Activated T-cell treated with anti-CD3 and anti-CD28 coated beads, Interleukin-2, amount 50 U/mL, for 72 hours (primary cell): ENCODE measurements around the gene SPANXN3. TPM values are rescaled to one million over a fixed set of nuclear protein-coding genes. Genes with fewer than 3 reads are reported as not detected.
"Not testable (repeated sequence)": the region's sequence is repeated elsewhere in the genome, so short reads cannot be mapped to it uniquely, and the experiment has no call there.

ENCODE experiments used
- ATAC-seq, 2 donors: fragments of 150-1000 bp; cut with Tn5 transposase; replicated peaks in 1 of 2; 2 replicates each; pipeline ENCODE4 v1.10.0; 2021; ENCODE audit warnings: moderate library complexity in 2 of 2, mild to moderate bottlenecking in 1 of 2
- DNase-seq, 2 donors: peaks; one replicate each; pipeline ENCODE4 v3.0.0; 2021 to 2022; ENCODE audit warnings: mixed read lengths in 1 of 2
- H3K27ac Mint-ChIP-seq: one replicate; pipeline ENCODE4 v1.8.0; 2022; ENCODE audit warnings: mild to moderate bottlenecking, moderate library complexity, mixed read lengths
- H3K27me3 Mint-ChIP-seq: one replicate; pipeline ENCODE4 v1.8.0; 2022; ENCODE audit warnings: low read depth, mixed read lengths
- H3K36me3 Mint-ChIP-seq, 2 donors: one replicate each; pipeline ENCODE4 v1.8.0; 2022; ENCODE audit warnings: mixed read lengths in 2 of 2, mild to moderate bottlenecking in 1 of 2; ENCODE audit not compliant: insufficient read depth in 2 of 2
- H3K4me1 Mint-ChIP-seq: one replicate; pipeline ENCODE4 v1.8.0; 2022; ENCODE audit warnings: low read depth, mixed read lengths
- H3K4me3 Mint-ChIP-seq, 2 donors: one replicate each; pipeline ENCODE4 v1.8.0; 2022; ENCODE audit warnings: mild to moderate bottlenecking in 2 of 2, mixed read lengths in 2 of 2, moderate library complexity in 2 of 2
- H3K9me3 Mint-ChIP-seq, 2 donors: one replicate each; pipeline ENCODE4 v1.8.0; 2022; ENCODE audit warnings: mixed read lengths in 2 of 2
- total RNA-seq, 2 donors: library from RNA; stranded (reverse); gene quantifications; one replicate each; pipeline ENCODE4 v1.2.3, GENCODE V29; 2022

Gene SPANXN3, protein sequence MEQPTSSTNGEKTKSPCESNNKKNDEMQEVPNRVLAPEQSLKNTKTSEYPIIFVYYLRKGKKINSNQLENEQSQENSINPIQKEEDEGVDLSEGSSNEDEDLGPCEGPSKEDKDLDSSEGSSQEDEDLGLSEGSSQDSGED
- total RNA-seq, result not detected

DNA sequence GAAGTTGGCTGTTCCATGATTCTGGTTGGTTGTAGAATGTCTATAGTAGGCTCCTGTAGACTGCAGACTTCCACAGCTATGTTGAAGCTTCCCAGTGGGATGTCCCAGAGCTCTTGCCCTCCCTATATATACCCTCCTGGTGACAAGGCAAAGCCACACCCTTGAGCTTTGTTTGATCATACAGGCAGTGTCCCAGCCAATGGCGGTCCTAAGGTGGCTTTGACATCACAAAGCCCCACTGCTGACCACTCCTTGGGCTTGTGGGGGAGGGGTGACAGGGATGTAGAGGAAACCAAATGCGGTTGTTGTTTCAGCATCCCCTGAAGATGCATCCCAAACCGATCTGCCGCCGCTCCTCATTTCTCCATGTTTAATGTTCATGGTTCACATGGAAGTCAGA, at the start of gene SPANXN3:
Gene SPANXN3 (minus strand): TSS at position 101 of the 400 bp plus-strand sequence. CDS start 84 bp downstream, at position 17.
- not testable (repeated sequence) for H3K27ac Mint-ChIP-seq, H3K4me3 Mint-ChIP-seq, H3K4me1 Mint-ChIP-seq, H3K36me3 Mint-ChIP-seq, DNase-seq, ATAC-seq
- Mint-ChIP-seq H3K27me3 (peaks cover 17% of the 10 kb centered on the region), H3K9me3 (peaks cover 7 to 14% of the 10 kb centered on the region in 2 donors)

DNA sequence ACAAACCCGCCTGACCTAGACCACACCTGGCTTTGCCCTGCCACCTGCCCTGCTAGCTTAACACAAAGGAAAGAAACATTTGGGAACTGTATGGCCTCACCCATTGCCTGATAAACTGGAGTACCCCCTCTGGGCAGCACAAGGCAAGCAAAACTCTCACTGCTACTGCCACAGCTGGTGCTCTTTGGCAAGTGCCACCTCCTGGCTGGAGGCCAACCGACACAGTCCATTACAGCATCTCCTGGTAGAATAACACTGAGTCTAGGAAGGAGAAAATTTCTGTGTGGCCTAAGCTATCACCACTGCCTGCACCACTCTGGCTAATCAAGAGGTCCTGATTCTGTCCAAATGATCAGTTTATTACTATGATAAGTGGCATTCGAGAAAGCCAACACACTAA, 18.9 kb upstream of the SPANXN3 start:
- H3K4me1 Mint-ChIP-seq, result no peaks in the 10 kb centered on the region
- H3K4me3 Mint-ChIP-seq, result no peak overlapping the region
- DNase-seq (no peak), ATAC-seq (no peak)
- peaks cover 8% of the 10 kb centered on the region for H3K27me3 Mint-ChIP-seq
- no peaks in the 10 kb centered on the region for H3K36me3 Mint-ChIP-seq
- peaks cover 2 to 3% of the 10 kb centered on the region in 2 donors for H3K9me3 Mint-ChIP-seq
- H3K27ac Mint-ChIP-seq, result no peak overlapping the region

DNA sequence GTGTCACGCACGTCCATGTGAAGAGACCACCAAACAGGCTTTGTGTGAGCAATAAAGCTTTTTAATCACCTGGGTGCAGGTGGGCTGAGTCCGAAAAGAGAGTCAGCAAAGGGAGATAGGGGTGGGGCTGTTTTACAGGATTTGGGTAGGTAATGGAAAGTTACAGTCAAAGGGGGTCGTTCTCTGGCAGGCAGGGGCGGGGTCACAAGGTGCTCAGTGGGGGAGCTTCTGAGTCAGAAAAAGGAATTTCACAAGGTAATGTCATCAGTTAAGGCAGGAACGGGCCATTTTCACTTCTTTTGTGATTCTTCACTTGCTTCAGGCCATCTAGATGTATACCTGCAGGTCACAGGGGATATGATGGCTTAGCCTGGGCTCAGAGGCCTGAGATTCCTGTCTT, 15.1 kb downstream of the SPANXN3 start:
- not testable (repeated sequence) for H3K9me3 Mint-ChIP-seq, H3K4me3 Mint-ChIP-seq, ATAC-seq, H3K27ac Mint-ChIP-seq, H3K4me1 Mint-ChIP-seq, DNase-seq, H3K36me3 Mint-ChIP-seq
- H3K27me3 Mint-ChIP-seq, result peaks cover 12% of the 10 kb centered on the region

DNA sequence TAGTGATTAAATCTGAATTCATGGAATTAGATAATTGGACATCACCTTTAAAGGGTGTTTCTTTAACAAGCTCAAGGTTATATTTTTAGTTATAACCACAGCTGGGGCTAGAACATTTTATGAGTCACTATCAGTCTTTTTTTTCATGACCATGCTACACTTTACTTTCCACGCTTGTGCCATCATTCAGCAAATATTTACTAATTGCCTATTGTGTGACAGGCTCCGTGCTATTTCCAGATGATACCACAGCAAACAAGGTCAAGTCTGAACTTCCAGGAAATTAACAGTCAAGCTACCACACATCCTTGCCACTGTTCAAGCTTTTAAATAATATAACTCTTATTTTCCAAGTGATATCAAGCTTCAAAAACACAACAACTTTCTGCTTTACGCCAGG, 16.5 kb downstream of the SPANXN3 start:
- no peaks in the 10 kb centered on the region for H3K4me1 Mint-ChIP-seq
- peaks cover 4 to 7% of the 10 kb centered on the region in 2 donors for H3K9me3 Mint-ChIP-seq
- ATAC-seq (no peak), DNase-seq (no peak)
- peaks cover 12% of the 10 kb centered on the region for H3K27me3 Mint-ChIP-seq
- H3K4me3 Mint-ChIP-seq, result no peak overlapping the region
- no peak overlapping the region for H3K27ac Mint-ChIP-seq
- peaks cover 0 to 1% of the 10 kb centered on the region in 2 donors for H3K36me3 Mint-ChIP-seq

DNA sequence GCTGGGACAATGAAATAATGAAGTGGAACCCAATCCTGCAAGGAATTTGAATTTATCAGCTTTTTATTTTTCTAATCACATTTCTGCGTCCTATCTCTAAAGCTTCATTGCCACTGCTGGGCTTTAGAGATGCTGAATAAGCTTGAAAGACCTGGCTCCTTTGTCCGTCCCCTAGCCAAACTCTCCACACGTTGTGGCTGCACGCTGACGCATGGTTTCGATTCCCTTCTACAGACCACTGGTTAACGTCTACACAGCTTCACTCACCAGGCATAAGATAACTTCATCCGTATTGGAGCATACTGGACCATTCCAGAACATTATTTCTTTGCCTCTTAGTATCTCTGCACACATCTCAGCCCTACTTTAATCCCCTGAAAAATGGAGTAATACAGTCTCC, 31.2 kb downstream of the SPANXN3 start:
- H3K27ac Mint-ChIP-seq, result no peak overlapping the region
- H3K9me3 Mint-ChIP-seq, result peaks cover 0 to 8% of the 10 kb centered on the region in 2 donors
- no peak for ATAC-seq
- no peaks in the 10 kb centered on the region for H3K27me3 Mint-ChIP-seq
- no peaks in the 10 kb centered on the region for H3K4me1 Mint-ChIP-seq
- no peaks in the 10 kb centered on the region for H3K36me3 Mint-ChIP-seq
- H3K4me3 Mint-ChIP-seq, result no peak overlapping the region
- no peak for DNase-seq

DNA sequence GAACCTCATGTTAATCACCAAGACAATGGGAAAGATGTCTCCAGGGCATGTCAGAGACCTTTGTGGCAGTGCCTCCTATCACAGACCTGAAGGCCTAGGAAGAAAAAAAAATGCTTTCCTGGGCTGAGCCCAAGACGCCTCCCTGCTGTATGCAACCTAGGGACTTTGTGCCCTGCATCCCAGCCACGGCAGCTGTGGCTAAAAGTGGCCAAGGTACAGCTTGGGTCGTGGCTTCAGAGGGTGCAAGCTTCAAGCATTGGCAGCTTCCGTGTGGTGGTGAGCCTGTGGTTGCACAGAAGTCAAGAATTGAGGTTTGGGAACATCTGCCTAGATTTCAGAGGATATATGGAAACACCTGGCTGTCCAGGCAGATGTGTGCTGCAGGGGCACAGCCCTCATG, 40.5 kb downstream of the SPANXN3 start:
- ATAC-seq, result no peak
- no peaks in the 10 kb centered on the region for H3K4me1 Mint-ChIP-seq
- peaks cover 23% of the 10 kb centered on the region for H3K27me3 Mint-ChIP-seq
- no peak overlapping the region for H3K27ac Mint-ChIP-seq
- DNase-seq, result no peak
- no peak overlapping the region for H3K4me3 Mint-ChIP-seq
- H3K36me3 Mint-ChIP-seq, result no peaks in the 10 kb centered on the region
- H3K9me3 Mint-ChIP-seq, result peaks cover 1 to 9% of the 10 kb centered on the region in 2 donors

DNA sequence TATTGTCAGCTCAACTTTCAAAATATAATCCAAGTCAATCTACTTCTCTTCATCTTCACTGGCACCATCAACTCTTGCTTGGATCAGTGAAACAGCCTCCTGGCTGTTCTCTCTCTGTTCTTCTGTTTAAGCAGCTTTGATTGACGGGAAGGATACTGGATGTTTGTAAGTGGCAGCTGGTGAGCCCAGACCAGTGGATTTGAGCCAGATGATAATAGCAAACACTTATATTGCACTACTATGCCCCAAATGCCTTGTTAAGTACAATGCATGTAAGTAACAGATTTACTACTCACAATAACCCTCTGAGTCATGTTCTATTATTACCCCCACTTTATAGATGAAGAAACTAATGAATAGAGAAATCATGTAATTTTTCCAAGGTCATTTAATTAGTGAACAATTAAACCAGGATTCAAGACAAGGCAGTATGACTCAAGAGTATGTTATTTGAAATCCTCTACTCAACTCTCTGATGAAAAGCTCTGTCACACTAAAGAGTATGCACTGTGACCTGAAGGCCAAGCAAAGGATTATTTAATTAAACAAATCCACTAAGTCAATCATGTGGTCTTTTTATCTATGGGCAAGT, 44.8 kb downstream of the SPANXN3 start:
- H3K4me3 Mint-ChIP-seq, result no peak overlapping the region
- H3K9me3 Mint-ChIP-seq, result peaks cover 0 to 8% of the 10 kb centered on the region in 2 donors
- no peak overlapping the region for H3K27ac Mint-ChIP-seq
- H3K27me3 Mint-ChIP-seq, result peaks cover 16% of the 10 kb centered on the region
- no peaks in the 10 kb centered on the region for H3K36me3 Mint-ChIP-seq
- ATAC-seq (no peak), DNase-seq (no peak)
- H3K4me1 Mint-ChIP-seq, result no peaks in the 10 kb centered on the region

DNA sequence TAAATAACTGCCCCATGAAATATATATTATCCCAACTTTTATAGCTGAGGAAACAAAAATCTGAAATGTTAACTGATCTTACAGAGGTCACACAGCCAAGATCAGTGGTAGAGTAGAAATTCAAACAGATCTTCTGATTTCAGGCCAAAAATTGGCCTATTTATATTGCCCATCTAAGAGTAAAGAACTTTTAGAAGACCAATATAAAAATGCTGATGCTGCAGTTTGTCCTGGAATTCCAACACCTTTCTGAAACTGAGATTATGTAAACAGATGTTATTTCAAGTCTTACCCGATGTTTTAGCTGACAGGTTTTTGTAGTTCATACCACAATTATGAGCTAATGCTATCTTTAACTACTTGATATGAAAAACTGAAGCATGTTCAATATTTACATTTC, 51.1 kb downstream of the SPANXN3 start:
- no peaks in the 10 kb centered on the region for H3K4me1 Mint-ChIP-seq
- H3K36me3 Mint-ChIP-seq, result no peaks in the 10 kb centered on the region
- H3K27ac Mint-ChIP-seq, result no peak overlapping the region
- no peaks in the 10 kb centered on the region for H3K27me3 Mint-ChIP-seq
- H3K9me3 Mint-ChIP-seq, result peaks cover 0 to 4% of the 10 kb centered on the region in 2 donors
- no peak for DNase-seq
- ATAC-seq, result no peak
- no peak overlapping the region for H3K4me3 Mint-ChIP-seq

DNA sequence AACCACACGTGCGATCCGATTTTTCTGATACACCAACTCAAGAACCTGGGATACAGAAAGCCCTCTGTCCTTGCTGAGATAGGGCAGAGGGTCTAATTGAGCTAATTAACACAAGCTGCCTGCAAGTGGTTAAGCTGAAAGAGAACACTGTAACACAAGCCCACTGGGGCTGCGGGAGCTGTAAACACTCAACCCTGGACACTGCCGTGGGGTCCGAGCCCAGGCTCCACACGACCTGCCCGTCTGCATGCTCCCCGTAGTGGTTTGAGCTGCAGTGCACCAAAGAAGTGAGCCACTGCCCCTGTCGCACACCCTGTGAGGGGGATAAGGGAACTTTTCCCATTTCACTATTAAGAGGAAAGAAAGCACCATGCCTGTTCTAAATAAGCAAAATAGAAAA, 54.6 kb downstream of the SPANXN3 start:
- Mint-ChIP-seq H3K27ac (no peak overlapping the region), H3K36me3 (no peaks in the 10 kb centered on the region), H3K4me1 (no peaks in the 10 kb centered on the region), H3K4me3 (no peak overlapping the region), H3K9me3 (peaks cover 1 to 6% of the 10 kb centered on the region in 2 donors), H3K27me3 (no peaks in the 10 kb centered on the region)
- no peak for DNase-seq
- ATAC-seq, result no peak

DNA sequence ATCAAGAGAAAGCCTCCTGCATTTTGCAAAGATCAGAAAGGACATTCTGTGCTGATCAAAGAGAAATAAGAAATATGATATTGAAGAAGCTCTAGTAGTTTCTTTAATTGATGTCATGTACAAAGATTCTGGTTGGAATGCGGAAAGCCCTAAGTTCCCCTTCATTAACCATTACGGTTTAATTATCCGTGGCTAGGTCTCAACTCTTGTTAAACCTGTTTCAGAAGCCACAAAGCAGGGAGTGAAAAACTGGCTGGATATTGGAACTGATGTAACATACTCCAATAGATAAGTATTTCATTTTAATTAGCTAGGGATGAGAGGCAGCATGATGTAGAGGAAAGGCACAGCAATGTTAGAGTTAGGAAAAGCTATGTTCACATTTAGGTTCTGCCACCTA, 55.7 kb downstream of the SPANXN3 start:
- DNase-seq (no peak), ATAC-seq (no peak)
- Mint-ChIP-seq H3K27ac (no peak overlapping the region), H3K9me3 (peaks cover 1 to 6% of the 10 kb centered on the region in 2 donors), H3K4me1 (no peaks in the 10 kb centered on the region), H3K4me3 (no peak overlapping the region), H3K27me3 (no peaks in the 10 kb centered on the region), H3K36me3 (no peaks in the 10 kb centered on the region)

Other genes with a start within 250 kb of the SPANXN3 start
- not detected for gene SLITRK4, start 118.6 kb upstream of the SPANXN3 start, total RNA-seq
- gene SPANXN2, start 203.3 kb upstream of the SPANXN3 start, total RNA-seq, result not detected